SK-N-MC (cell line): Measurements from ENCODE around the gene CDKN2C.
A peak's percentile ranks its signal among the peaks of the same experiment; 100 is the strongest.
"Not testable (repeated sequence)": the region's sequence is repeated elsewhere in the genome, so short reads cannot be mapped to it uniquely, and the experiment has no call there.

Experiments used
- DNase-seq: peaks from one replicate; pipeline ENCODE4 v3.0.0-alpha.2; 2011; ENCODE audit warnings: low read depth, low spot score
- H3K27ac ChIP-seq: fragments of 200-600 bp; sonication (generic); 2 replicates; pipeline ENCODE4 v1.5.1; 2016; ENCODE audit warnings: mixed run types
- H3K36me3 ChIP-seq: fragments of 200-600 bp; sonication (generic); 2 replicates; pipeline ENCODE4 v1.6.1; 2017; ENCODE audit warnings: antibody characterized with exemption, low read length, mixed read lengths; ENCODE audit not compliant: insufficient read depth
- H3K4me3 ChIP-seq: fragments of 200-600 bp; sonication (generic); 2 replicates; pipeline ENCODE4 v1.5.1; 2016
- H3K9ac ChIP-seq: fragments of 200-600 bp; sonication (generic); 2 replicates; pipeline ENCODE4 v1.8.0; 2017; ENCODE audit warnings: mixed run types, mixed read lengths; ENCODE audit not compliant: insufficient read length
- H3K9me3 ChIP-seq: fragments of 200-600 bp; sonication (generic); 2 replicates; pipeline ENCODE4 v1.6.1; 2017; ENCODE audit warnings: low read depth, mild to moderate bottlenecking, antibody characterized with exemption, low read length, moderate library complexity, mixed read lengths
- EZH2 ChIP-seq: fragments of 200-600 bp; sonication (generic); IDR thresholded peaks from one replicate; pipeline ENCODE4 v1.6.1; 2017; ENCODE audit warnings: antibody characterized with exemption
- FOXP2 ChIP-seq: optimal IDR thresholded peaks from 2 replicates; pipeline ENCODE3; 2011; ENCODE audit warnings: mild to moderate bottlenecking, moderate library complexity; ENCODE audit not compliant: insufficient read depth; ENCODE audit errors: extremely low read length, control extremely low read depth
- POLR2AphosphoS5 ChIP-seq: IDR thresholded peaks from 2 replicates; pipeline ENCODE4 v1.6.1; 2012; ENCODE audit warnings: mild to moderate bottlenecking, low read depth, low read length, borderline replicate concordance

Gene CDKN2C

DNA sequence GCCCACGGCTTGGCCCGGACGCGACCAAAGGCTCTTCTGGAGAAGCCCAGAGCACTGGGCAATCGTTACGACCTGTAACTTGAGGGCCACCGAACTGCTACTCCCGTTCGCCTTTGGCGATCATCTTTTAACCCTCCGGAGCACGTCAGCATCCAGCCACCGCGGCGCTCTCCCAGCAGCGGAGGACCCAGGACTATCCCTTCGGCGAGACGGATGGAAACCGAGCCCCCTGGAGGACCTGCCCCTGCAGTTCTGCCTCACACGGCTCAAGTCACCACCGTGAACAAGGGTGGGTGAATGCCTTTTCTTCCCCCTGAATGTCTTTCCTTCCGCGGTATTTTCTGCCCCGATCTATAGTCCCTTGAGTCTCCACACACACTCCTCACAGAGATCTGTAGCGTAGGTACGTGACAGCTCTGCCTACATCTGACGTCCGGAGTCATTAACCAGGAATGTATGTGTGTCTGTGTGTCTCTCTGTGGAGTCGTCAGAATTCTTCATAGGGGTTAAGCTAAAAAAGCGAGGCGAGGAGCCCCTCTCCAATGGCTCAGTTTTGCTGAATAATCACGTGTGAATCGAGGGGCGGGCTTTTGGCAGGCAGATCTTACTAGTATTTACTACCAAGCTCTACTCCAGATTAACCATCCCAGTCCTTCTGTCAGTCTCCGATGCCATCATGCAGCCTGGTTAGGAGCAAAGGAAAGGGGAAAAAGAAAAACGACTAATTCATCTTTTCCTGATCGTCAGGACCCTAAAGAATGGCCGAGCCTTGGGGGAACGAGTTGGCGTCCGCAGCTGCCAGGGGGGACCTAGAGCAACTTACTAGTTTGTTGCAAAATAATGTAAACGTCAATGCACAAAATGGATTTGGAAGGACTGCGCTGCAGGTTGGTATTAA is at the start of gene CDKN2C:
TSS of gene CDKN2C (plus strand) at position 635 of the 898 bp plus-strand sequence. CDS start at position 759, 124 bp downstream.
- Histone ChIP-seq H3K9me3 (no peaks in the 10 kb centered on the region), H3K27ac (peak within 1 kb of the TSS; percentile 93), H3K9ac (peak within 1 kb of the TSS; percentile 90), H3K4me3 (peak within 1 kb of the TSS; percentile 82), H3K36me3 (peaks cover 18% of the 10 kb centered on the region)
- TF ChIP-seq EZH2 (no peak), POLR2AphosphoS5 (peak; percentile 97)
- peak; percentile 92 for DNase-seq

DNA sequence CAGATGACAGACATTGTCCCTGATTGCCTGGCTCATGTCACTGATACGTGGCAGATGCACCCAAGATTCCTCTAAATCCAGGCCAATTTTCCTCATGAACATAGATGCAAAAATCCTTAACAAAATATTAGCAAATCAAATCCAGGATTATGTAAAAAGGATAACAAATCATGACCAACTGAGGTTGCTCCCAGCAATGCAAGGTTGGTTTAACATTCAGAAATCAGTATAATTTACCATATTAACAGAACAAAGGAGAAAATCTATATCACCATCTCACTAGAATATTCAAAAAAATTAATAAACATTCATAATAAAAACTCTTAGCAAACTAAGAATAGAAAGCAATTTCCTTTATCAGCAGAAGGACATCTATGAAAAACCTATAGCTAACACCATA is 49.6 kb upstream of the CDKN2C start:
- TF ChIP-seq FOXP2 (no peak), EZH2 (no peak), POLR2AphosphoS5 (no peak)
- Histone ChIP-seq H3K9ac (no peak overlapping the region), H3K36me3 (peaks cover 12% of the 10 kb centered on the region), H3K9me3 (peaks cover 9% of the 10 kb centered on the region; the same call in 1 of the 2 replicates), H3K4me3 (no peak overlapping the region), H3K27ac (no peak overlapping the region)
- no peak for DNase-seq

GRCh38 chr1:50921029-50921428 is 49.0 kb upstream of the CDKN2C start:
- Histone ChIP-seq H3K9me3 (peaks cover 9% of the 10 kb centered on the region; the same call in 1 of the 2 replicates), H3K27ac (no peak overlapping the region), H3K36me3 (peaks cover 19% of the 10 kb centered on the region), H3K9ac (no peak overlapping the region), H3K4me3 (no peak overlapping the region)
- DNase-seq = no peak
- TF ChIP-seq POLR2AphosphoS5 (no peak), EZH2 (no peak), FOXP2 (no peak)

DNA sequence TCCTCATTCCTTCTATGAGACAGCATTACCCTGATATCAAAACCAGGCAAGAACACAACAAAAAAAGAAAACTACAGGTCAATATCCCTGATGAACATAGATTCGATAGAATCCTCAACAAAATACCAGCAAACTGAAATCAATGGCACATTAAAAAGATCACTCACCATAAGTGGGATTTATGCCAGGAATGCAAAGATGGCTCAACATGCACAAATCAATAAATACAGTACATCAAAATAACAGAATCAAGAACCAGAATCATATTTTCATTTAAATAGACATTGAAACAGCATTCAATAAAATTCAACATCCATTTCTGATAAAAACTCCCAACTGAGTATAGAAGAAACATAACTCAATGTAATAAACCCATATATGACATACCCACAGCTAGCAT is 46.5 kb upstream of the CDKN2C start:
- no peak overlapping the region for H3K27ac ChIP-seq
- no peak for DNase-seq
- no peak overlapping the region for H3K9ac ChIP-seq
- H3K4me3 ChIP-seq = no peak overlapping the region
- no peak for TF ChIP-seq EZH2
- TF ChIP-seq POLR2AphosphoS5 = no peak
- TF ChIP-seq FOXP2 = no peak
- H3K9me3 ChIP-seq = peaks cover 9% of the 10 kb centered on the region; the same call in 1 of the 2 replicates
- H3K36me3 ChIP-seq = peaks cover 26% of the 10 kb centered on the region

DNA sequence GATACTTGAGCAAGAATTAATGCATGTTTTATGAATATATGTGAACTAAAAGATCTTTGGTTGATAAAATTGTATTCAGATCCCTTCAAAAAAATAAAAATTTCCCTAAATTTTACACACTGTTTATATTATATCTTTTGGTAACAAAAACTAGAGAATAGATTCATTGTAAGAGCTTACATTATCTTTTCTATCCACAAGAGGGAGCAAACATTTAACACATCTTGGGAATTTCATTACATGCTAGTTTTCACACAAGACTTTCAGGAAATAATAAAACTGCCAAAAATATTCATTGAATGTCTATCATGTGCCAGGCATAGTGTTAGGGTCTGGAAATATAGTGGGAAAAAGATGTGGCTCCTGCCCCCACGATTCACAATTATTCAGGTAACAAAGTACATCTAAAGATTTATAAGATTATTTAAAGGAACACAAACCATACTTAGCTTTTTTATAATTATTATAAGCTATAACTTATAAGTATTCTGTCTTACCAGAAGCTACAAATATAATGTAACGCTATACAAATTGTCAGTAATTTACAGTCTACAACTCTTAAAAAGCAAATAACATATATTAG is 40.6 kb upstream of the CDKN2C start:
- no peak overlapping the region for H3K4me3 ChIP-seq
- peaks cover 22% of the 10 kb centered on the region for H3K36me3 ChIP-seq
- H3K9ac ChIP-seq = no peak overlapping the region
- H3K9me3 ChIP-seq = peaks cover 2% of the 10 kb centered on the region; the same call in 1 of the 2 replicates
- peak; percentile 45 for DNase-seq
- TF ChIP-seq EZH2 (no peak), POLR2AphosphoS5 (no peak)
- H3K27ac ChIP-seq = peak overlapping the region; percentile 42; the same call in 1 of the 2 replicates

GRCh38 chr1:50930193-50930592 is 39.9 kb upstream of the CDKN2C start:
- TF ChIP-seq POLR2AphosphoS5 = no peak
- TF ChIP-seq FOXP2 = no peak
- no peak for TF ChIP-seq EZH2
- no peak for DNase-seq
- no peak overlapping the region for H3K4me3 ChIP-seq
- peaks cover 23% of the 10 kb centered on the region for H3K36me3 ChIP-seq
- H3K9ac ChIP-seq = no peak overlapping the region
- H3K9me3 ChIP-seq = no peaks in the 10 kb centered on the region
- H3K27ac ChIP-seq = peak overlapping the region; percentile 42

DNA sequence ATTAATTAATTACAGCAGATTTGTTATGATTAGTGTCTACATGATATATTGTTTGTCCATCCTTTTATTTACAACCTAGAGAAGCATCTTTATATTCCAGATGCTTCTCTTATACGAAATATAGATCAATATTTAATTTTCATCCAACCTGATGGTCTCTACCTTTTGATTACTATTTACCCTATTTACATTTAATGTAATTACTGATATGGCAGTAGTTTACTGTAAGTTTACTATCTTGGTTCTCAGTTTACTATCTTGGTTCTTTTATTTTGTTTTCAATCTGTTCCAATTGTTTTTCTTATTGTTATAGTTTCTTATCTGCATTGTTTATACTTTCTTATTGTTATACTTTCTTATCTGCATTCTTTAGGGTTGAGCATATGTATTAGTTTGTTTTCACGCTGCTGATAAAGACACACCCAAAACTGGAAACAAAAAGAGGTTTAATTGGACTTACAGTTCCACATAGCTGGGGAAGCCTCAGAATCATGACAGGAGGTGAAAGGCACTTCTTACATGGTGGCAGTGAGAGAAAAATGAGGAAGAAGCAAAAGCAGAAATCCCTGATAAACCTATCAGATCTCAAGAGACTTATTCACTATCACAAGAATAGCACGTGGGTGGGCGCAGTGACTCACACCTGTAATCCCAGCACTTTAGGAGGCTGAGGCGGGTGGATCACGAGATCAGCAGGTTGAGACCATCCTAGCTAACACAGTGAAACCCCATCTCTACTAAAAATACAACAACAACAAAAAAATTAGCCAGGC is 38.9 kb upstream of the CDKN2C start:
- no peak overlapping the region for H3K27ac ChIP-seq
- DNase-seq = no peak
- no peak overlapping the region for H3K4me3 ChIP-seq
- no peak for TF ChIP-seq POLR2AphosphoS5
- TF ChIP-seq EZH2 = no peak
- TF ChIP-seq FOXP2 = no peak
- H3K9ac ChIP-seq = no peak overlapping the region
- H3K36me3 ChIP-seq = peaks cover 13% of the 10 kb centered on the region
- no peaks in the 10 kb centered on the region for H3K9me3 ChIP-seq

GRCh38 chr1:50932043-50932442 is 38.0 kb upstream of the CDKN2C start:
- H3K4me3 ChIP-seq, H3K9me3 ChIP-seq, H3K27ac ChIP-seq, DNase-seq, H3K9ac ChIP-seq: not testable (repeated sequence)
- peaks cover 13% of the 10 kb centered on the region for H3K36me3 ChIP-seq

DNA sequence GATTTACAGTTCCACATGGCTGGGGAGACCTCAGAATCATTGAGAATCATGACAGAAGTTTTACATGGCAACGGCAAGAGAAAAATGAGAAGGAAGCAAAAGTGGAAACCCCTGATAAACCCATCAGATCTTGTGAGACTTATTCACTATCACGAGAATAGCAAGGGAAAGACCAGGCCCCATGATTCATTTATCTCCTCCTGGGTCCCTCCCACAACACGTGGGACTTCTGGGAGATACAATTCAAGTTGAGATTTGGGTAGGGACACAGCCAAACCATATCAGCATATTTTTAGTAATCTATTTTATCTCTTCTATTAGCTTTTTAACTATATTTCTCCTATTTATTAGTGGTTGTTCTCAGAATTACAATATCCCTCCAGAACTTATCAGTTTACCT is 36.3 kb upstream of the CDKN2C start:
- H3K27ac ChIP-seq, DNase-seq, H3K36me3 ChIP-seq: not testable (repeated sequence)

More for the DNA sequence above, 36.3 kb upstream of the CDKN2C start:
- not testable (repeated sequence) for H3K9ac ChIP-seq, H3K9me3 ChIP-seq, H3K4me3 ChIP-seq
